Activated CD4-positive, alpha-beta memory T cell treated with anti-CD3 and anti-CD28 coated beads for 36 hours (primary cell): Measurements from ENCODE around the gene TRAF6. TPM values are rescaled to one million over a fixed set of nuclear protein-coding genes. Genes with fewer than 3 reads are reported as not detected.
A peak's percentile ranks its signal among the peaks of the same experiment; 100 is the strongest.
"Not testable (repeated sequence)": the region's sequence is repeated elsewhere in the genome, so short reads cannot be mapped to it uniquely, and the experiment has no call there.

Experiments used
- CTCF ChIA-PET: fragments of 350-600 bp; sonication (Branson Sonifier 250); formaldehyde crosslinking; loops from one replicate; lab custom pipeline; 2021; ENCODE audit warnings: antibody characterized with exemption, inconsistent platforms; lab: Charles Lee
- POLR2A ChIA-PET: fragments of 350-600 bp; sonication (Branson Sonifier 250); formaldehyde crosslinking; loops from one replicate; lab custom pipeline; 2021; ENCODE audit warnings: antibody characterized with exemption; lab: Charles Lee
- DNase-seq: peaks from one replicate; pipeline ENCODE4 v3.0.0-alpha.2; 2020
- H3K27ac Mint-ChIP-seq: one replicate; pipeline ENCODE4 v1.8.0; 2021; ENCODE audit warnings: mixed read lengths
- H3K27me3 Mint-ChIP-seq: one replicate; pipeline ENCODE4 v1.8.0; 2021; ENCODE audit warnings: mixed read lengths
- H3K36me3 Mint-ChIP-seq: one replicate; pipeline ENCODE4 v1.8.0; 2021; ENCODE audit warnings: mixed read lengths
- H3K4me1 Mint-ChIP-seq: one replicate; pipeline ENCODE4 v1.8.0; 2021; ENCODE audit warnings: low read depth, mixed read lengths
- H3K4me3 Mint-ChIP-seq: one replicate; pipeline ENCODE4 v1.8.0; 2021; ENCODE audit warnings: mild to moderate bottlenecking, mixed read lengths
- H3K9me3 Mint-ChIP-seq: one replicate; pipeline ENCODE4 v1.8.0; 2021; ENCODE audit warnings: mixed read lengths
- intact Hi-C: fragments of 100-400 bp; cut with micrococcal nuclease; formaldehyde crosslinking; loops from one replicate; pipeline ENCODE4 v1.15.1; 2023
- total RNA-seq, 2 experiments: library from RNA; stranded (reverse); gene quantifications; one replicate each; pipeline ENCODE4 v1.2.3, GENCODE V29; 2021

Gene TRAF6, protein sequence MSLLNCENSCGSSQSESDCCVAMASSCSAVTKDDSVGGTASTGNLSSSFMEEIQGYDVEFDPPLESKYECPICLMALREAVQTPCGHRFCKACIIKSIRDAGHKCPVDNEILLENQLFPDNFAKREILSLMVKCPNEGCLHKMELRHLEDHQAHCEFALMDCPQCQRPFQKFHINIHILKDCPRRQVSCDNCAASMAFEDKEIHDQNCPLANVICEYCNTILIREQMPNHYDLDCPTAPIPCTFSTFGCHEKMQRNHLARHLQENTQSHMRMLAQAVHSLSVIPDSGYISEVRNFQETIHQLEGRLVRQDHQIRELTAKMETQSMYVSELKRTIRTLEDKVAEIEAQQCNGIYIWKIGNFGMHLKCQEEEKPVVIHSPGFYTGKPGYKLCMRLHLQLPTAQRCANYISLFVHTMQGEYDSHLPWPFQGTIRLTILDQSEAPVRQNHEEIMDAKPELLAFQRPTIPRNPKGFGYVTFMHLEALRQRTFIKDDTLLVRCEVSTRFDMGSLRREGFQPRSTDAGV
- total RNA-seq, result 10 to 100 TPM; 12.0 to 12.1 TPM

DNA sequence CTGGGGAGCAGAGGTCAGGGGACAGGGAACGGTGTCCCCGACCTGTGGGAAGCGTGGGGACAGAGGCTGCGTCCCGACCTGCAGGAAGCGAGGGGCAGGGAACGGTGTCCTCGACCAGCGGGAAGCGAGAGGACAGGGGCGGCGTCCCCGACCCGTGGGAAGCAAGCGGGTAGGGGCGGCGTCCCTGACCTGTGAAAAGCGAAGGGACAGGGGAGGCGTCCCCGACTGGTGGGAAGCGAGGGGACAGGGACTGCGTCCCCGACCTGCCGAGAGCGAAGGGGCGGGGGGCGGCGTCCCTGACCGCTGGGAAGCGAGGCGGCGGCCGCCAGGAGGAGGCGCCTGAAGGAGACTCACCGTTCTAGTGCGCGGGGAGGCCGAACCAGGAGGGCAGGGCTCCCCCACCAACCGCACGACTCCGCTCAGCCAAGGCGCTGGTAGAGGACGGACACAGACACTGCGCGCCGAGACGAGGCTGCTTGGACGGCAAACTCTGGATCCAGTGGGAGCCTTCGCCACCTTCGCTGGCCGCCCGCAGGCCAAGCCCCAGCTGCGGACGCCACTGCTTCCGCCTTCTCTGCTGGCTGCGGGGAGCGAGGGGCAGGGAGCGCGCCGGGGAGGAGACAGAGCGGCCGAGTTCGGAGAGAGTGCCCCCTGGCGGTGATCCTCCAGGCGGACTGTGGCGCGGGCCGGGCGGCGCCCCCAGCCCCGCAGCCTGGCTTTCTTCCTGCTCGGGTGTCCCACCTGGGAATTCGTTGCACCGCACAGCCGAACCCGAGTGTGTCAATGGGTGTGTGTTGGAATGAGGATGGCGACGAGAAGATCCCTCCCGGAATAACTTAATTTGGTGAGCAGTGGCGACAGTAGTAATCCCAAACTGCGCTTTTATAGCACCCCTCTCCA lies at the start of gene TRAF6:
TSS of gene TRAF6 (minus strand) at position 579 of the 900 bp plus-strand sequence. CDS start 8,757 bp downstream, outside the sequence.
- ChIA-PET CTCF (interaction anchor here (0.6 to 3.5 kb wide), 19 partner anchors 8 to 237 kb away, joined by 3 to 34 read pairs (median 4); partner anchors contain the start of gene COMMD9), POLR2A (interaction anchor here (1.4 kb wide), 1 partner anchor 848 kb away, joined by 3 read pairs; the partner anchor contains the start of gene TRIM44)
- peaks cover 5% of the 10 kb centered on the region for H3K27me3 Mint-ChIP-seq
- H3K4me3 Mint-ChIP-seq, result peak within 1 kb of the TSS; percentile 94
- H3K36me3 Mint-ChIP-seq, result no peaks in the 10 kb centered on the region
- no peaks in the 10 kb centered on the region for H3K9me3 Mint-ChIP-seq
- intact Hi-C loops, result loop anchor here (1.0 to 10.0 kb wide), 7 partner anchors 31 to 895 kb away; partner anchors contain the start of genes COMMD9, FJX1 and TRIM44
- peaks cover 27% of the 10 kb centered on the region for H3K4me1 Mint-ChIP-seq
- DNase-seq, result peak; percentile 92
- H3K27ac Mint-ChIP-seq, result peak within 1 kb of the TSS; percentile 86

DNA sequence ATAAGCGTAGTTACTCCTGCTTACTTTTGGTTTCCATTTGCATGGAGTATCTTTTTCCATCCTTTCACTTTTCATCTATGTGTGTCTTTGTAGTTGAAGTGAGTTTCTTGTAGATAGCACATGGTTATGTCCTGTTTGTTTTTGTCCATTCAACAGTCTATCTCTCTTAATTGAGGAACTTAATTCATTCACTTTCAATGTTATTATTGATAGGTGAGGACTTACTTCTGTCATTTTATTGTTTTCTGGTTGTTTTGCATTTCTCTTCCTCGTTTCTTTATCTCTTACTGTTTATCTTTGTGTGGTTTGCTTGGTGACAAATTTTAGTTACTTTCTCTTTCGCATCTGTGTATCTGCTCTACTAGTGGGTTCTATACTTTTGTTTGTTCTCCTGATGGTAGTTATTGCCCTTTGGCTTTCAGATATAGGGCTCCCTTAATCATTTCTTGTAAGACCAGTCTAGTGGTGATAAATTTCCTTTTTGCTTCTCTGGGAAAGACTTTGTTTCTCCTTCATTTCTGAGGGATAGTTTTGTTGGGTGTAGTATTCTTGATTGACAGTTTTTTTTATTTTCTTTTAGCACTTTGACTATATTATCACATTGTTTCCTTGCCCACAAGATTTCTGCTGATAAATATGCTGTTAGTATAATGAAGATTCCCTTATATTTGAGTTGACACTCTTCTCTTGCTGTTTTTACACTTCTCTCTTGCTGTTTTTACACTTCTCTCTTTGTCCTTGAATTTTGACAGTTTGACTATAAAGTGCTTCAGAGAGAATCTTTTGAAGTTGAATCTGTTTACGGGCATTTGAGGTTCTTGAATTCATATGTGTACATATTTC lies 48.7 kb upstream of the TRAF6 start:
- H3K4me3 Mint-ChIP-seq, result peak overlapping the region; percentile 38
- ChIA-PET CTCF (interaction anchor here (9.8 kb wide), 1 partner anchor 189 kb away, joined by 208 read pairs; no protein-coding TSS in a partner anchor), POLR2A (no interaction called here)
- H3K4me1 Mint-ChIP-seq, result peaks cover 18% of the 10 kb centered on the region
- H3K9me3 Mint-ChIP-seq, result no peaks in the 10 kb centered on the region
- H3K27ac Mint-ChIP-seq, result no peak overlapping the region
- H3K27me3 Mint-ChIP-seq, result peaks cover under 1% of the 10 kb centered on the region
- DNase-seq, result no peak
- H3K36me3 Mint-ChIP-seq, result no peaks in the 10 kb centered on the region
- intact Hi-C loops, result no loop called here

DNA sequence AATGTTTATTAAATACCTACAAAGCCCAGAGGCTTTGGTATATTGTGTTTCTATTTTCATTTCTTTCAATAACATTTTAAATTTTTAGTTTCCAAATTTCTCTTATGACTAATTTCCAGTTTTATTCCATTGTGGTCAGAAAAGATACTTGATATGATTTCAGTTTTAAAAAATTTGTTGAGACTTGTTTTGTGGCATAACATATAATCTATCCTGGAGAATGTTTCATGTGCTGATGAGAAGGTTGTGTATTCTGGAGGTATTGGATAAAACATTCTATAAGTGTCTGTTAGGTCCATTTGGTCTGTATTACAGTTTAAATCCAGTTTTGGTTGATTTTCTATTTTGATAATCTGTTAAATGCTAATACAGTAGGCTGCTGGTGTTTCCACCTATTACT lies 47.9 kb upstream of the TRAF6 start:
- CTCF ChIA-PET, result no interaction called here
- Mint-ChIP-seq H3K4me3 (no peak overlapping the region), H3K27me3 (no peaks in the 10 kb centered on the region), H3K4me1 (peaks cover 18% of the 10 kb centered on the region), H3K9me3 (no peaks in the 10 kb centered on the region), H3K27ac (no peak overlapping the region), H3K36me3 (no peaks in the 10 kb centered on the region)
- POLR2A ChIA-PET, result no interaction called here
- no peak for DNase-seq
- intact Hi-C loops, result no loop called here

DNA sequence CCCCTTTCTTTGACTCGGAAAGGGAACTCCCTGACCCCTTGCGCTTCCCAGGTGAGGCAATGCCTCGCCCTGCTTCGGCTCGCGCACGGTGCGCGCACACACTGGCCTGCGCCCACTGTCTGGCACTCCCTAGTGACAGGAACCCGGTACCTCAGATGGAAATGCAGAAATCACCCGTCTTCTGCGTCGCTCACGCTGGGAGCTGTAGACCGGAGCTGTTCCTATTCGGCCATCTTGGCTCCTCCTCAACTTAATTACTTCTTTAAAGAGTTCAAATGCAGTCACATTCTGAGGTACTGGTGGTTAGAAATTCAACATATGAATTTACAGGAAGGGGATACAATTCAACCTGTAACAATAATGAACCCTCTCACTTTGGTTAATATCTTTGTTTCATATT lies 47.3 kb upstream of the TRAF6 start:
- DNase-seq, H3K36me3 Mint-ChIP-seq, POLR2A ChIA-PET, H3K4me3 Mint-ChIP-seq, H3K9me3 Mint-ChIP-seq, H3K27me3 Mint-ChIP-seq, CTCF ChIA-PET, H3K27ac Mint-ChIP-seq, intact Hi-C loops: not testable (repeated sequence)
- peaks cover 18% of the 10 kb centered on the region for H3K4me1 Mint-ChIP-seq

DNA sequence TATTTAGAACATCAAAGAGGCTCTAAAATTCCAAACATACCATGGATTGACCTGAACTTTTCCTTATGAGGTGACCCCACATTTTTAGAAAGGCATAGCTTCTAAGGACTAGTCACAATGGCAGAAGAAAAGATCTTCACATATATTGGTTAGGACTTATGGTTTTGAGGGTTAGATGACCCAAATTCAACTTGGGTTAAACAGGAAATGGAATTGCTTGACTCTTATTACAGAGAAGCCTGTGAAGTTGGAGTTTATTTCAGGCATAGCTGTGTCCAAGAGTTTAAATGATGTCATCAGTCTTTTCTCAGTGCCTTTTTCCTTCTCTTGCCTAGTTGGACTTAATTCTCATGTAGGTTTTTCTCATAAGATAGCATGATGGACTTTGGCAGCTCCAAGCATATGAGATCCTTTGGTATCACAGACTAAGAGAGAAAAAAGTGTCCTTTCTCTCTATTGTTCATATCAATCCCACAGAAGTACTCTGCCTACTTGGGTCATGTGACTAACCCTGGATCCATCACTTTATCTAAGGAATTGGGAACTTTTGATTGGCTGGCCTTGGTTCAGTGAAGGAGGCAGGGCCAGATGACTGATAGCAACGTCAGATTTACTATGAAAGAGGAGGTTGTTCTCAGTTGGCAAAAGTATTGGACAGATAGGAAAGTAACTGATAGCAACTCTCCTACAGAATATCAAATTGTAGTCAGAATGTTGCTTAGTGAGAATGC lies 40.5 kb upstream of the TRAF6 start:
- CTCF ChIA-PET, result interaction anchor here (0.8 to 1.2 kb wide), 2 partner anchors 196 to 258 kb away, joined by 3 to 4 read pairs; no protein-coding TSS in a partner anchor

DNA sequence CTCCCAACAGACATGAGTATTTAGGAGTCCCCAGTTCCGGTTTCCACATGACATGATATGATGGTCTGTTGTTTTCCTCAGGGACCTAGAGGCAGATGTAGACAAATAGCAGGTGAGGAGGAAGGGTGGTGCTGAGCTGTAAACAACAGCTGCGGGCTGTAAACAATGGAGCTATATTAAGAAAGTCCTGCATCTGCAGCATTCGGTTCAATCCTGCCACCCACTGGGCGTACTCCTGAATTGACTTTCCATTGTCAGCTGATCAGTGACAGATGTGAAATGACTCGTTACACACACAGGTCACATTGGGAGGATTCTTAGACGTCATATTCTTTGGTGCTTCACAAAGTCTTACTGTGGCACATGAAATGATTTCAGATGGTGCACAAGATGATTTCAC lies 30.9 kb upstream of the TRAF6 start:
- Mint-ChIP-seq H3K4me3 (no peak overlapping the region), H3K9me3 (no peaks in the 10 kb centered on the region), H3K27ac (no peak overlapping the region), H3K36me3 (no peaks in the 10 kb centered on the region), H3K4me1 (no peaks in the 10 kb centered on the region), H3K27me3 (peaks cover 16% of the 10 kb centered on the region)
- CTCF ChIA-PET, result interaction anchor here (0.6 to 2.6 kb wide), 7 partner anchors 23 to 248 kb away, joined by 3 to 9 read pairs (median 3); no protein-coding TSS in a partner anchor
- POLR2A ChIA-PET, result no interaction called here
- intact Hi-C loops, result loop anchor here (2.0 kb wide), 1 partner anchor 30 kb away; the partner anchor contains the start of gene TRAF6
- DNase-seq, result peak; percentile 59

More for the DNA sequence above, 40.5 kb upstream of the TRAF6 start:
- Mint-ChIP-seq H3K27me3 (peaks cover 10% of the 10 kb centered on the region), H3K36me3 (no peaks in the 10 kb centered on the region), H3K4me1 (no peaks in the 10 kb centered on the region), H3K4me3 (no peak overlapping the region), H3K9me3 (no peaks in the 10 kb centered on the region), H3K27ac (no peak overlapping the region)
- intact Hi-C loops, result no loop called here
- POLR2A ChIA-PET, result no interaction called here
- no peak for DNase-seq

DNA sequence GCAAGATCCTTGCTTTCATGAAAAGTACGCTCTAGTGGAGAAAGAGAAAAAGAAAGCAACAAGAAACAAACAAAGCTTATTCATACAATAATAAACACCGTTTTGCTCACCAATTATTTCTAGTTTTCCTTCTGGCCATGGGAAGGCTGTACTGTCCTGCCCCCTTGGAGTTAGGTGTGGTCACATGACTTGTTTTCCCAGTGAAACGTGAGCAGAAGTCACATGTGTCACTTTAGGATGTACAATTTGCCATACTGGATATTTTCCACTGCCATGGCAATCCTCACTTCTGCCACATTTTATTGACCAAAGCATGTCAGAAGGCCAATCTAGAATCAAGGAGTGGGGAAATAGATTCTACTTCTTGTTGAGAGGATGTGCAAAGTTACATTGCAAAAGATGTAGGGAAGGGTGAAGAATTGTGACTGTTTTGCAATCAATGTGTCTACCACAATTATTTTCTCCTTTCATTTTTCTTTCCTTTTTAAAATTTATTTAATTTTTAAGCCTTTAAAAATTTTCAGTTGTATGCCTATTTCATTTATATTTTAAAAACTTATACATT lies 24.3 kb upstream of the TRAF6 start:
- ChIA-PET CTCF (no interaction called here), POLR2A (no interaction called here)
- Mint-ChIP-seq H3K4me3 (no peak overlapping the region), H3K4me1 (no peaks in the 10 kb centered on the region), H3K9me3 (no peaks in the 10 kb centered on the region), H3K27ac (no peak overlapping the region), H3K27me3 (no peaks in the 10 kb centered on the region), H3K36me3 (no peaks in the 10 kb centered on the region)
- intact Hi-C loops, result no loop called here
- no peak for DNase-seq

DNA sequence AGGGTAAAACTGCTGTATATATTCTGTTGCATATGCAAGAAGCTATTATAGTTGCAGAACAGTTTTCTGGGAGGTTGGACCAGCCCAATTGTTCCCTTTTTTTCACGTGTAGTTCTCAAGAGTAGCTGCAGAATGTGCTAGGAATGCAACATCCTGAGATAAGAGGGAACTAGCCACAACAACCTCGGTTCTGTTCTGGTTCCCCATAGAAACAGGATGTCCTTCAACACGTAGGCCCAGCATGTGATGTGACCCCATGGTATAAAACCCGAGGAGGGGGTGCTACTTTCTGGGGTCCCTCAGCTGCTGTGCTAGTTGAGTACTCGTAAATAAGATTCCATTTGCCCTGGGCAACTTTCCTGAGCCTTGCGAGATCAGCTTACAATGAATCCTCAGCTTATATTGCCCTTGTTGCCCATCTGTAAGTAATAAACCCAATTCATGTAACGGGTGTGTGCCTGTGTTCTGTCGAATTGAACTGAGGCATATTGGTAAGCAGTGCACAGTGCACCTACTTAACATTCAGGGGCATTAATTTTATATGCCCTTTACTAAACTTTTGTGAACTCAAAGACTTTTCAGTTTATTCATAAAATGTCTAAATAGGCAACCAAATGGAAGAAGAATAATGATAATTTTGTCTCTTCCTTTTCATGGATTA lies 23.0 kb upstream of the TRAF6 start:
- POLR2A ChIA-PET, result no interaction called here
- H3K36me3 Mint-ChIP-seq, result no peaks in the 10 kb centered on the region
- no peaks in the 10 kb centered on the region for H3K4me1 Mint-ChIP-seq
- H3K27ac Mint-ChIP-seq, result no peak overlapping the region
- peaks cover 3% of the 10 kb centered on the region for H3K27me3 Mint-ChIP-seq
- H3K9me3 Mint-ChIP-seq, result no peaks in the 10 kb centered on the region
- DNase-seq, result no peak
- CTCF ChIA-PET, result interaction anchor here (1.0 kb wide), 1 partner anchor 23 kb away, joined by 3 read pairs; the partner anchor contains the start of gene TRAF6
- no peak overlapping the region for H3K4me3 Mint-ChIP-seq
- intact Hi-C loops, result no loop called here

DNA sequence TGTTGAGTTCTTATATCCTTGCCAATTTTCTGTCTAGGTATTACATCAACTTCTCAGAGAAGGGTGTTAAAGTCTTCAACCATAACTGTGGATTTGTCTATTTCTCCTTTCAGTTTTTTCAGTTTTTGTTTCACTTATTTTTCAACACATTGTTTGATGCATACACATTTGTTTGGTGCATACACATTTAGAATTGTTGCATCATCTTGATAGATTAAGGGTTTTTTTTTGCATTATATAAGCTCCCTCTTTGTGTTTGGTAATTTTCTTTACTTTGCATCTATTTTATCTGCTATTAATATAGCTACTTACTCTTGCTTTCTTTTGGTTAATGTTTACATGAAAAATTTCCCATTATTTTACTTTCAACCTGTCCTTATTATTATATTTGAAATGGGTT lies 20.8 kb upstream of the TRAF6 start:
- intact Hi-C loops, result no loop called here
- Mint-ChIP-seq H3K36me3 (no peaks in the 10 kb centered on the region), H3K27ac (no peak overlapping the region), H3K4me1 (no peaks in the 10 kb centered on the region), H3K4me3 (no peak overlapping the region), H3K27me3 (peaks cover 5% of the 10 kb centered on the region), H3K9me3 (no peaks in the 10 kb centered on the region)
- ChIA-PET POLR2A (no interaction called here), CTCF (no interaction called here)
- no peak for DNase-seq

DNA sequence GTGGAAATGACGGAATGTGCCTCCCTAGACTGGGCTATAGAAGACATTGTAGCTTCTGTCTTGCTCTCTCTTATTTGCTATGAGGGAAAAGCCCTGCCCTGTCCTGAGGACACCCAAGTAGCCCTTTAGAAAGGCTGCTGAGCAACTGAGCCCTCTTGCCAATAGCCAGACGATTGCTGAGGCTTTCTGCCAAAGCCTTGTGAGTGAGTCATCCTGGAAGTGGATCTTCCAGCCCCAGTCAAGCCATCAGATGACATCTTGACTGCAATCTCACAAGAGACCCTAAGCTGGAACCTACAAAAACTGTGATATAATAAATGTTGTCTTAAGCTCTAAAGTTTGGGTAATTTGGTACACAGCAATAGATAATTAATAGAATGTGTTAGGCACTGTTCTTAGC lies 3.9 kb upstream of the TRAF6 start:
- Mint-ChIP-seq H3K4me1 (peaks cover 6% of the 10 kb centered on the region), H3K36me3 (no peaks in the 10 kb centered on the region), H3K27ac (no peak overlapping the region), H3K9me3 (no peaks in the 10 kb centered on the region), H3K4me3 (no peak overlapping the region), H3K27me3 (peaks cover 10% of the 10 kb centered on the region)
- CTCF ChIA-PET, result interaction anchor here (1.4 to 2.4 kb wide), 2 partner anchors 49 to 233 kb away, joined by 4 to 7 read pairs; no protein-coding TSS in a partner anchor
- no peak for DNase-seq
- POLR2A ChIA-PET, result interaction anchor here (0.6 kb wide), 1 partner anchor 176 kb away, joined by 3 read pairs; no protein-coding TSS in a partner anchor
- intact Hi-C loops, result no loop called here
